GM21360 (cell line): ENCODE data around the gene OPA3.

Source experiments
- ATAC-seq: cut with Tn5 transposase; IDR thresholded peaks from one replicate; pipeline ENCODE4 v1.9.1; 2021; ENCODE audit warnings: mild to moderate bottlenecking, moderate library complexity; ENCODE audit not compliant: unreplicated experiment

Gene OPA3

DNA sequence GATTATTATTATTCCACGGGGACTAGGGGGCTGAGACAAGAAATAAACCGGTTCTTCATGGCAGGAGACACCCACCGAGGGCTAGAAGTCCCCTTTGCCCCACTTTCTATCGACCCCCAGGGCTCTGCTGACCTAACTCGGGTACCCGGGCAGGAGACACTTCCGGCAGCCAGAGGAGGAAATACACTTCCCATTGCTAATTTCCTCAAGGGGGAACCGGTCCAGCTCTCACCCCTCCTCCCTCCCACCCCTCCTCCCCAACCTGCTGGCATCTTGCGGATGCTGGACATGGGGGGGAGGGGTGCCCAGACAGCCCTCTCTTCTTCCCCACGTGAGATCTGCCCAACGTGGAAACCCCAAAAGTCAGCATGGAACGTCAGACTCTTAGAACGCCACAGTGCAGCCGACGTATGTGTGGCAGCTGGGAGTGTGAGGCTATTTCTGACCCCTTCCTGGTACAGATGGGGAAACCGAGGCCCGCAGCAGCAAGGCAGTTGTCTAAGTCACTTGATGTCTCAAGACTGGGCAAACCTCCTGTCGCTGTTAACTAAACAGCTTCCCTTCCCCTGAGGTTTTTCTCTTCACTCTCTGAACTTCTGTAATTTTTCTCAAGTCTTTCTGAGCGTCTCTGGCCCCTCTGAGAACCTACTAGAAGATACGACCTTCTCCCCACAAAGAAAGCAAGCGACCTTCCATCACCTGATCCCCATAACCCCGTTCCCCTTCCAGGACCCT is 13.8 kb upstream of the OPA3 start:
- no peak for ATAC-seq

DNA sequence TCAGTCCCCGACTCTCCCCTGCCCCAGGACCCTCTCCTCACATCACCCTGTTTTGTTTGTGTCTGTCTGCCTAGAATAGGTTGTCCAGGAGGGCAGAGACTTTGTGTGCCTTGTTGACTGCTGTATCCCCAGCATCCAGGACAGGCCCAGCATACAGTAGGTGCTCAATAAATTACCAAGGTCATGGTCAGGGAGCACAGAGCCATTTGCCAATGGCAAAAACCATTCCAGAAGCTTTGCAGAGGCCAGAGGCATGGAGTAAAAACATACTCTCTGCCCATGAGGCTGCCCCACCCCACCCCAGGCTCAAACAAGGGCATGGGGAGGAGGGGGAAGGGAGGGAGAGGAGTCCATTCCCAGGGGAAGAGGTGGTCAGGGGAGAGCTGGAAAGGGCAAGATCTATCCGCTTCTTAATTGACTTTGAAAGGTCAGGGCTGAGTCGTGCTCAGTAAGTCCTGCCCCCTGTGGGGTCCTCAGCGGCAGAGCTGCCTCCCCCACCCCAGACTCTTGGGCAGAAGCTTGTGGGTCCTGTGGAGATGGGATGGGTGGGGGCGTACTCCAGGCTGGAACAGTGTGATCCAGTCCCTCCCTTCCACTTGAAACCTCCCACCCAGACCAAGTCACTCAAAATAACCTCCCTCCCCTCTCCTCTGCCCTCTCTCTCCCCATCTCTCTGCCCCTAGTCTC is 13.0 kb upstream of the OPA3 start:
- ATAC-seq: no peak

DNA sequence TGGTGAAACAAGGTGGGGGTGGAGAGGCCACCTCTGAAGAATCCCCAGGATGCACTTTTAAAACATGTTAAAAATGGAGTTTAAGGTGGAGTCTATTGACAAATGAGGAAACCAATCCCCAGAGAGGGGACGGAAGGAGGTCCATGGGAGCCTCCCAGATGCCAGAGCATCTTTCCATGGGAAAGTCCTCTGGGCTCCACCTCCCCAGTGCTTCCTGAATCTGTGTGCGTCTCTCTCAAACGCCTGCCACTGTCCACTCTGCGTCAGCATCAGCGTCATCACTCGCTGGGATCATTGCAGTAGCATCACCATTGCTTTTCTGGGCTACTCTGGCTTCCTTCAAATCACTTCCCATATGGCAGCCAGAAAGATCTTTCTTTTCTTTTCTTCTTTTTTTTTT is 11.2 kb upstream of the OPA3 start:
- ATAC-seq: no peak

DNA sequence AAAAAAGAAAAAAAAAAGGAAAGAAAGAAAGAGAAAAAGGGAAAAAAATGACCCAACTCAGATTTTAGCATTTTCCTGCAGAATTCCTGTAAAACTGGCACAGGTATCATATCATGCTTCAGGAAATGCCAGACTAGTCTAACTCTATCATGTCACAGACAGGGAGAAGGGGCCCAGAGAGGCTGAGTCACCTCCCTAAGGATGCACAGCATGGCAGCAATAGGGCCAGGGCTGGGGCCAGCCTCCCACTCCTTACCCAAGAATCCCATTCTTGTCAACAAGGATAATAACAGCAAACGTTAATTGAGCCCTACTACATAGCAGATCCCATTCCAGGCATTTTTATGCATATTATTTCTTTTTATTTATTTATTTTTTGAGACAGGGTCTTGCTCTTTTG is 8.9 kb upstream of the OPA3 start:
- no peak for ATAC-seq

DNA sequence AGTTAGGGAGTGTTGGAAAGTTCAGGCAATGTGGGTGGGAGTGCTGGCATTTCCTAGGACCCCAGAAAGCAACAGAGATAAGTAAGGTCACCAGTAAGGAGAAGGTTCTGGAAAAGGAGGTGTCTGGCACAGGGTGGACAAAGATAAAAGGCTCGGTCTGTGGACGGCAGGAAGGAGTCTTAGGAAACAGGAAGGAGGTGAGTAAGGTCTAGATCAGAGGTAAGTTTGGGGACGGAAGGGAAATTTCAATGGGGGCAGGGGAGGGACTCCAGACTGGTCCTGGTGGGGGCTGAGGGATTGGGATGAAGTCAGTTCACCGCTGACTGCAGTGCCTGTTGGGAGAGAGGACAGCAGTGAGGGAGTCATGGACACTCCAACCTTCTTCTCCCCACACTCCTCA is 7.8 kb upstream of the OPA3 start:
- no peak for ATAC-seq

DNA sequence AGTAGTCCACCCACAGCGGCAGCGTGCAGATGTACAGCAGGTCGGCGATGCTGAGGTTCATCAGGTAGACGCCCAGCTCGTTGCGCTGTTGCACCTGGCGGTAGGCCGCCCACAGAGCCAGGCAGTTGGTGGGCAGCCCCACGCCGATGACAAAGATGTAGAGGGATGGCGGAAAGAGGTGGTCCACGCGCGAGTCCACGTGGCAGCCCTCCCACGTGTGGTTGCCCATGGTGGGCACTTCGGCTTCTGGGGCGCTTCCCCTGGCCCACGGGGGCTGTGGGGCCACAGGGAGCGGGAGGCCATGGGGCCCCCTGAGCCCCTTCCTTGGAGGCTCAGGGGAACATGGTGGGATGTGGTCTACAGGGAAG is 7.0 kb upstream of the OPA3 start:
- ATAC-seq: no peak

DNA sequence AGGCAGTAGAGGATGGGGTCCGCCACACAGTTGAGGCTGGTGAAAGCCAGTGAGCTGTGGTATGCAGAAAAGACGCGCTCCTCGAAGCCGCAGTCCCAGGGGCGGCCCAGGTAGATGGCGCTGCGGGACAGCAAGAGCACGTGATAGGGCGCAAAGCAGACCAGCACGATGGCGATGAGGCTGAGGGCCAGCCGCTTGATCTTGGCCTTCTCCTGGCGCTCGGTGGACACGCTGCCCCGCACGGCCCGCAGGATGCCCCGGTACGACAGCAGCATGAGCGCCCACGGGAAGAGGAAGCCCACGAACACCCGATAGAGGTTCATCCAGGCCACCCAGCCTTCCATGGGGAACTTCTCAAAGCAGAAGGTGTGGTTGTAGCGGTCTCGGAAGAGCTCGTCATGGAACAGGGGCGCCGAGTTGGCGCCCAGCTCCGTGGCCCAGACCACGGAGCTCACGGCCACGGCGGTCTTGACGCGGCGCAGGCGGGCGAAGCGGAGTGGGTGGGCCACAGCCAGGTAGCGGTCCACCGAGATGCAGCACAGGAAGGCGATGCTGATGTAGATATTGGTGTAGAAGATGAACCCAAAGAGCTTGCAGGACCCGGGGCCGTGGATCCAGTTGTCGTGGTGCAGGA is 6.5 kb upstream of the OPA3 start:
- no peak for ATAC-seq

DNA sequence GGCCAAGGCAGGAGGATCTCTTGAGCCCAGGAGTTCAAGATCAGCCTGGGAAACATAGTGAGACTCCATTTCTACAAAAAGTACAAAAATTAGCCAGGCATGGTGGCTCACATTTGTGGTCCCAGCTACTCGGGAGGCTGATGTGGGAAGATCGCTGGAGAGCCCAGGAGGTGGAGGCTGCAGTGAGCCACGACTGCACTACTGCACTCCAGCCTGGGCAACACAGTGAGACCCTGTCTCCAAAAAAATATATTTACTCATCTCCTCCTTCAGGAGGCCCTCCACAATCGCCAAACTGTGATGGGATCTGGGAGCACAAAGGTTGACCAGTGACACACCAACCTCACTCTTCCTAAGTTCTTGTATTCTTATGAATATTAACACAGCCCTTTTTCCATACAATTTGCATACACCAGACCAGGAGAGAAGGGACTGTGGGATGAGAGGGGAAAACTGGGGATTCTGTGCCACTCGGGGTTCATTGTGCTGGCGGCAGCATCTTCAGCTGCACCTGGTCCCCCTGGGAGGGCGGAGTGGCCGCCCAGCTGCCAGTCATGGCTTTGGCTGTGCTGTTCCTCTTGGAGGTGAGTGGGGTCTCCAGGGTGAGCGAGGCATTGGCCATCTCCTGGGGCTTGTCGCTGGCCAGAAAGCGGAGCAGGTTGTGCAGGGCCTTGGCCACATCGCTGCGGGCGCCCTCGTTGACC is 5.8 kb upstream of the OPA3 start:
- no peak for ATAC-seq

DNA sequence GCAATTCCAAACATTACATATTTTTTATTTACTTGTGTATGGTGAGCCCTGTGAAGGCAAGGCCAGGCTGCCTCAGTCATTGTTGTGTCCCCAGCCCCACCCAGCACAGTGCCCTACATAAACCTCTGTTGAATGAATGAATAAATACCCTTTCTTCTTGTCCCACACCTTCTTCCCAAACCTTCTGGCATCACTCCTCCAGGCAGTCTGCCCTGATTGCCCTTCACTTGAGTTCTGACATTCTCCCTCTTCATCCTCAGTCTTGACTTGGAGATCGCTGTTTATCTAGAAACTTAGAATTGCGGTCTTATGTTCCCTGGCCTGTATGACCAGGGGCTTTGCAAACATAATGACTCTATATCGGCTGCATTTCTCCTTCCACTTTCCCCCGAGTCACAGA is 5.2 kb upstream of the OPA3 start:
- no peak for ATAC-seq

DNA sequence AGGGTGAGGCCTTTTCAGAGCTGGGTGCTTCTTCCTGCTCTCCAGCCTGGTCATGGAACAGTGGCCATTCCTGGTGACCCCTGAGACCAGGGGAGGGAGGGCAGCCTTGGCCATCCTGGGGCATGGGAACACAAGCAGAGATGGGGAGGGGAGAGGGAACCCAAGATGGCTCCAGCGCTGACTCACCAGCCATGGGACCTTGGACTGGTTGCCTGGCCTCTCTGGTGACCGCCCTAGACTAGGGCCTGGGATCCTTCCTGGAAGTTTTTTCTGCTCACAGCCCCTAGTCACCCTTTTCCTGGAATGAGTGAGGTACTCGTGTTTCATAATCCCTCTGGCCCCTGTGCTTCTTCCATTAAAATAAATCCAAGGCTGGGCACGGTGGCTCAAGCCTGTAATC is 3.3 kb upstream of the OPA3 start:
- ATAC-seq: no peak

DNA sequence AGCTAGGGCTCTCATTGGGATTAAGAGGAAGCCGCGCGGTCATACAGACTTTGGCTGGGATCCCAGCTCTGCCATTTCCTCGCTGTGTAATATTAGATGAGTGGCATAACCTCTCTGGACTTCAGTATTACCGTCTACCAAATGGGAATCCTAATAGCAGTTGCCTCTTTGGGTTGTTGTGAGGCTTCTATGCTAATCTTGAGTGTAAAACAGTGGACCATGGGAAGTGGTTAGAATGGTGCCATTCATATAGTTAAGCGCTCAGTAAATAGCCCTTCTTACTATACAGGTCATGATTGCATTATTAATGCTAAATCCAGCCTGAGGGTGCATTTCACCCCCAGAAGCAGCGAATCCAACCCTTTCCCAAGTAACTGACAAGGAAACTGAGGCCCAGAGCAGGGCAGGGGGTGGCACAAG is 566 bp upstream of the OPA3 start:
- ATAC-seq: no peak

DNA sequence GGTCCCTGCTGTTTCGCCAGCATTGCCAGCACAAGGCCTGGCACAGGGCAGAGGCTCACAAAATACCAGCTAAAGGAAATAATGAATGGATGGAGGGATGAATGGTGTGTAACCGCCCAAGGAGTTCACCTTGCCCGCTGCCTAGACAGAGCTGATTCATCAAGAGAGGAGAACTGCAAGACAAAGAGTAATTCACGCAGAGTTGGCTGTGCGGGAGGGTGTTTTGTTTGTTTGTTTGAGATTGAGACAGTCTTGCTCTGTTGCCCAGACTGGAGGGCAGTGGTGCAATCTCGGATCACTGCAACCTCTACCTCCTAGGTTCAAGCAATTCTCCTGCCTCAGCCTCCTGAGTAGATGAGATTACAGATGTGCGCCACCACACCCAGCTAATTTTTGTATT is 3.0 kb downstream of the OPA3 start:
- no peak for ATAC-seq

DNA sequence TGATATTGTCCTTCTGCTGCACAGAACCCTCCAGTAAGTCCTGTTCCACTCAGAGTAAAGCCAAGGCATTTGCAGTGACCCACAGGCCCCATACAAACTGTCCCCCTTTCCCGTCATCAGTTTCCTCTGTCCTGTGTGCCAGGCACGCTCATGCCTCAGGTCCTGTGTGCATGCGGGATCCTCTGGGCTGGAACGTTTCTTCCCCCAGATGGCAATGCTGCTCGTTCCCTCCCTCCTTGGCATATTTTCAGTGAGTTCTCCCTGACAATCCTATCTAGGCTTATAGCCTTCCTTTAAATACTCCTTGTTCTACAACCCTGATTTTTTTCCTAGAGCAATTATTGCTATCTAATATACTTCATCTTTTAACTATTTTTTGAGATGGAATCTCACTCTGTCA is 5.7 kb downstream of the OPA3 start:
- ATAC-seq: no peak

DNA sequence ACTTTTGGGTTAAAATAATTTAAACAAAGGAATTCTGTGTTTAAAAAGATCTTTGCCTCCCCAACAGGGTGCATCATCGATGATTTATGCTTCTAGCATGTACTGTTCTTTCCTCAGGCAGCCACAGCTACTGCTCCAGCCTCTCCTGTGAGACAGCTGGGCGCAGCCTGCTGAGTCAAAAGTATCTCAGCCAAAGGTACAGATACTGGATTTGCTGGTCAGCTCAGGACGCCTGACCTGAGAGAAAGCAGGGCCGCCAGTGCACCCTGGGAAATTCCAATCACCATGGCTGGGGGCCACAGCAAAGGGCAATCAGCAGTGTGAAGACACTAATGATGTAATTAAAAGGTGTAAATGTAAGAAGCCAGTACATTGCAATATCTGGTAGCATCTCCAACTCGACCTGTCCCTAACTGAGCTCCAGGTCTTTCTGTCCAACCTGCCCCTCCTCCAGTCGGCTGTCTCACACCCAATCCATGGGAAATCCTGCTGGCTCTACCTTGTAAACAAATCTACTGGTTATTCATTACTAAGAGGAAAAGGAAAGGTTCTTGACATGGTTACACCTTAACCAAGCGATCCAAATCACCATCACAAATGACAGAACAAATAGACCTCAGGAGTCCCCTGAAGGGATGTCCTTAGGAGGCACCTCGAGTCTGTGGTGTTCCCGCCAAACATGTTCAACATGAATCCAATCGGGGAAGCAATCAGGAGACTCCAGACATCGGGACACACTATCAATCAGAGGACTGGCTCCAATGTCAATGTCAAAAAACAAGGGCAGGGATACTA is 7.3 kb downstream of the OPA3 start:
- ATAC-seq: no peak

DNA sequence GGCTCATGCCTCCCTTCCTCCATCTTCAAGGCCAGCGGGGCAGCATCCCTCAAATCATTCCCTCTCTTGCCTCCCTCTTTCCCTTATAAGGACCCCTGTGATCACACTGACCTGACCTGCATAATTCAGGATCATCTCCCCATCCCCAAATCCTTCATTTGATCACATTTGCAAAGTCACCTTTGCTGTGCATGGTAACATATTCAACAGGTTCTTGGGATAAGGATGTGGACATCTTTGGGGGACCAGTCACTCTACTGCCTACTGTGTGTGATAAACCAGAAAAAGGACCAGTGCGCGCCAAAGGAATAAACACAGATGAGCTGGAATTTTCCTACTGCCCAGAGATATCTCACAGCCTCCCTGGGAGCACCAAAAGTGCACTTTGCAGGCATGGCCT is 7.9 kb downstream of the OPA3 start:
- ATAC-seq: no peak

DNA sequence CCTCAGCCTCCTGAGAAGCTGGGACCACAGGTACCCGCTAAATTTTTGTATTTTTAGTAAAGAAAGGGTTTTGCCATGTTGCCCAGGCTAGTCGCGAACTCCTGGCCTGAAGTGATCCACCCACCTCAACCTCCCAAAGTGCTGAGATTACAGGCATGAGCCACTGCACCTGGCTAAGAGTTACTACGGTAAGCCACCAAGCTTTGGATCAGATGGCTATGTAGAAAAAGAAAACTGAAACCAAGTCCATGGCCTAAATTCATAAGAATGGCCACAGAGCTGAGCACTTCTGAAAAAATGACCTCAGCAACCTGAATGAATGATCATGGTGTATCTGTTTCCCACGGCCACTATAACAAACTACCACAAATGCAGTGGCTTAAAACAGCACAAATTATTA is 9.4 kb downstream of the OPA3 start:
- ATAC-seq: no peak

DNA sequence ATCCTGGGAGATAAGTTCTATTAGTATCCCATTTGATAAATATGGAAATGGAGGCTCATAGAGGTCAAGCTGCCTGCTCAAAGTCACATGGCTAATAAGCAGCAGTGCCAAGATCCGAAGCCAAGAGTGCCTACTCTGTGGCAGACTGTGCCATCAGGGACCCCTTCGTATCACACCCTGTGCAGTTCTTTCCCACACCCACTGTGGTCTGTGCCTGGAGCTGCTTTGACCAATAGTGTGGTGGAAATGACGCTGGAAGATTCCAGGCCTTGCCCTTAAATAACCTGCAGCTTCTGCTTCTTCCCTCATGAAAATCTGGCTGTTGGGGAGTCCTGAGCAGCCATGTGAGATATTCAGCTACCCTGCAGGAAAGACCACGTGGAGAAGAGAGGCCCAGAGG is 10.1 kb downstream of the OPA3 start:
- ATAC-seq: no peak

DNA sequence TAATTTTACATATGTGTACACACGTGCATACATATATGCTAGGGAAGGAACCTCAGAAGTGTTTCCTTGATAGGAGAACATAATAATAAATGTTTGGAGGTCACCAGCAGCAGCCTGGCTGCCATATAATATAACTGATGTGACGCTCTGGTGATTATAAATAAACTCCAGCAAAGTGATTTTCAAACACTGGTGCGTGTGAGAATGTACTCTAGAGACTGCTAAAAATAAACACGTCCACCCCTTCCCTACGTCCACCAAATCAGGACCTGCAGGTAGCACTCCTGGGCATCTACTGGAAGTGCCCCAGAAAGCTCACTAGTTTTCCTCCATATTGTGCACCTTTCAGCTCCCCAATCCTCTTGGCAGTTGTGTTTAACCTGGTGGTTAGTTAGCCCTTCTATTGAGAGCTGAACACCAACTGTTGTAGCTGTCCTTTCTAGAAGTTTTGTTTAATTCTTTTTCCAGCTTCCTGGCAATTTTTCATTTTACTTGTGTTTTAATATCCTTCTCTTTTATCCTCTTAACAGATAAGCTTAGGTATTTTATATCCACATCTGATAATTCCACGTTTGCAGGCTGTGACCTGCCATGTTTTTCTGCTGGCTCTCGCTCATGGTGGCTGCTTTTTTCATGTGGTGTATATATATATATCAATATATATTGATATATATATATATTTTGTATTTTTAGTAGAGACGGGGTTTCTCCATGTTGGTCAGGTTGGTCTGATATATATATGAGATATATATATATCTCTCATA is 13.0 kb downstream of the OPA3 start:
- ATAC-seq: no peak

DNA sequence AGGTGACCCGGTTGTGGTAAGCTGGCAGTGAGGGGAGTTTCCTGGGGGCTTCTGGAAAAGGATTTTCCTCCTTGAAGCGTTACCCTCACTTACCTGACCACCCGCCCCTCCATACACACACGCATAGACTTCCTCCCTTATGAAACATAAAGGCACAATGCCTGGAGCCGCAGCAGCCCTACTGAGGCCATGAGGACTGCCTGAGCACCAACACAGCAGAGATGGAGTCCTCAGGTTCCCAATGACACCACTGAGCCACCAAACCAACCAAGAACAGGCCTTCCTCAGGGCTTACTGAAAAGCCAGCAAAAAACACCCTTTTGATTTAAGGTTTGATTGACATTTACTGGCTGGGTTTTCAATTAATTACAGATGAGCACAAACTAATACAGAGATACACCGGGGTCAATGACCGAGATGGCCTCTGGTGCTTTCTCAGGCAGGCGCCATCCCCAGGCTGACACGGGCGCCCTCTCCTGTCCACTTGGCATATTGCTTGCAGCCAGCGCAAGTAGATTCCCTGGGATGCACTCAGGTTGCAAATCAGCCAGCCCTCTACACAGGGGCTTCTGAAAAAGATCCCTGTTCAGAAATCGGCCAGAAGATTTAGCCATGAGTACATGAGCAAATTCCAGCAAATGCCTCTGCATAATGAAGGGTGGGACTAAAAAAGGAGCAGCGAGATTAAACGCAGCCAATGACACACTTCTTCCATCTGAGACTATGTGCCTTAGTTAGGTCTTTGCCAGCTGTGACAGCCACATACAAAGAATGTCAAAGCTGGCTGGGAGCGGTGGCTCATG is 14.8 kb downstream of the OPA3 start:
- no peak for ATAC-seq
